SK-N-SH treated with all-trans-retinoic acid at 6 μM for 48 hours (cell line): ENCODE data around the gene DUSP3.

ENCODE experiments used
- ATAC-seq: fragments of 200-7000 bp; cut with Tn5 transposase; 3 replicates; pipeline ENCODE4 v1.9.1; 2020; ENCODE audit warnings: mild to moderate bottlenecking, moderate library complexity
- ARNTL ChIP-seq: fragments of 450-650 bp; formaldehyde crosslinking; IDR thresholded peaks from 2 replicates; pipeline ENCODE4 v1.5.0; 2020; ENCODE audit warnings: low read depth, mild to moderate bottlenecking, moderate library complexity, borderline replicate concordance
- BACH2 ChIP-seq: fragments of 250-450 bp; sonication (Bioruptor Pico); IDR thresholded peaks from 2 replicates; pipeline ENCODE4 v1.9.0; 2021; ENCODE audit warnings: mild to moderate bottlenecking, borderline replicate concordance
- CREB5 ChIP-seq: fragments of 250-450 bp; sonication (Bioruptor Pico); IDR thresholded peaks from 2 replicates; pipeline ENCODE4 v1.5.1; 2020; ENCODE audit warnings: low read depth, mild to moderate bottlenecking, moderate library complexity
- CSDC2 ChIP-seq: fragments of 250-450 bp; sonication (Bioruptor Pico); IDR thresholded peaks from 2 replicates; pipeline ENCODE4 v1.5.0; 2020; ENCODE audit warnings: mild to moderate bottlenecking, moderate library complexity
- CSRNP3 ChIP-seq: fragments of 250-450 bp; sonication (Bioruptor Pico); IDR thresholded peaks from 2 replicates; pipeline ENCODE4 v1.5.1; 2021; ENCODE audit warnings: mild to moderate bottlenecking, moderate library complexity
- ESRRG ChIP-seq: fragments of 250-450 bp; sonication (Bioruptor Pico); IDR thresholded peaks from 2 replicates; pipeline ENCODE4 v1.6.1; 2021; ENCODE audit warnings: mild to moderate bottlenecking
- GLIS3 ChIP-seq: fragments of 250-450 bp; sonication (Bioruptor Pico); IDR thresholded peaks from 2 replicates; pipeline ENCODE4 v1.5.0; 2020; ENCODE audit warnings: mild to moderate bottlenecking, moderate library complexity
- ISL1 ChIP-seq: fragments of 250-450 bp; sonication (Bioruptor Pico); IDR thresholded peaks from 2 replicates; pipeline ENCODE4 v2.1.2; 2022; ENCODE audit warnings: mild to moderate bottlenecking, moderate library complexity
- OSR1 ChIP-seq: fragments of 250-450 bp; sonication (Bioruptor Pico); IDR thresholded peaks from 2 replicates; pipeline ENCODE4 v1.8.0; 2022; ENCODE audit warnings: moderate library complexity, mild to moderate bottlenecking, inconsistent platforms
- POU6F1 ChIP-seq: fragments of 250-450 bp; sonication (Bioruptor Pico); IDR thresholded peaks from 2 replicates; pipeline ENCODE4 v1.8.0; 2021; ENCODE audit warnings: low read depth, mild to moderate bottlenecking, moderate library complexity, borderline replicate concordance
- PPARA ChIP-seq: fragments of 250-450 bp; sonication (Bioruptor Pico); IDR thresholded peaks from 2 replicates; pipeline ENCODE4 v1.5.0; 2020; ENCODE audit warnings: mild to moderate bottlenecking, borderline replicate concordance
- SNAI2 ChIP-seq: fragments of 250-450 bp; sonication (Bioruptor Pico); IDR thresholded peaks from 2 replicates; pipeline ENCODE4 v1.5.0; 2020; ENCODE audit warnings: mild to moderate bottlenecking, moderate library complexity
- TOX ChIP-seq: fragments of 250-450 bp; sonication (Bioruptor Pico); IDR thresholded peaks from 2 replicates; pipeline ENCODE4 v1.8.0; 2021; ENCODE audit warnings: mild to moderate bottlenecking, moderate library complexity, borderline replicate concordance
- TSHZ2 ChIP-seq: fragments of 250-450 bp; sonication (Bioruptor Pico); IDR thresholded peaks from 2 replicates; pipeline ENCODE4 v1.5.0; 2020; ENCODE audit warnings: mild to moderate bottlenecking, moderate library complexity
- ZC3H10 ChIP-seq: fragments of 250-450 bp; sonication (Bioruptor Pico); IDR thresholded peaks from 2 replicates; pipeline ENCODE4 v1.5.1; 2021; ENCODE audit warnings: mild to moderate bottlenecking, moderate library complexity
- ZFP3 ChIP-seq: fragments of 250-450 bp; sonication (Bioruptor Pico); IDR thresholded peaks from 2 replicates; pipeline ENCODE4 v1.5.0; 2020; ENCODE audit warnings: mild to moderate bottlenecking, moderate library complexity
- ZFP30 ChIP-seq: fragments of 450-650 bp; formaldehyde crosslinking; IDR thresholded peaks from 2 replicates; pipeline ENCODE4 v1.5.0; 2022; ENCODE audit warnings: mild to moderate bottlenecking, moderate library complexity
- ZNF70 ChIP-seq: fragments of 450-650 bp; formaldehyde crosslinking; IDR thresholded peaks from 2 replicates; pipeline ENCODE4 v1.5.0; 2020; ENCODE audit warnings: mild to moderate bottlenecking, moderate library complexity
- ZNF8 ChIP-seq: fragments of 450-650 bp; formaldehyde crosslinking; IDR thresholded peaks from 2 replicates; pipeline ENCODE4 v1.5.0; 2020; ENCODE audit warnings: mild to moderate bottlenecking, moderate library complexity
- TF ChIP-seq, protein P1 (sequence below): fragments of 250-450 bp; sonication (Bioruptor Pico); IDR thresholded peaks from 2 replicates; pipeline ENCODE4 v1.8.0; 2020; ENCODE audit warnings: mild to moderate bottlenecking, moderate library complexity, borderline replicate concordance

DUSP3 gene

GRCh38 chr17:43808076-43808475, 29.3 kb upstream of the DUSP3 start:
- TF ChIP-seq ESRRG (CRISPR knock-in tag) (no peak), ZNF70 (CRISPR knock-in tag) (no peak), ARNTL (no peak), ZNF8 (CRISPR knock-in tag) (no peak), PPARA (CRISPR knock-in tag) (no peak), POU6F1 (CRISPR knock-in tag) (no peak), ZC3H10 (CRISPR knock-in tag) (no peak), CREB5 (CRISPR knock-in tag) (no peak), ISL1 (CRISPR knock-in tag) (no peak), OSR1 (no peak), ZFP30 (CRISPR knock-in tag) (no peak), GLIS3 (CRISPR knock-in tag) (no peak), ZFP3 (CRISPR knock-in tag) (no peak), CSRNP3 (CRISPR knock-in tag) (no peak)
- TF ChIP-seq, all 23 proteins: peak for 0

GRCh38 chr17:43805117-43805516, 26.3 kb upstream of the DUSP3 start:
- TF ChIP-seq ZC3H10 (CRISPR knock-in tag) (no peak), PPARA (CRISPR knock-in tag) (no peak), ZFP3 (CRISPR knock-in tag) (no peak), OSR1 (no peak), ZNF8 (CRISPR knock-in tag) (no peak), ARNTL (no peak), CSDC2 (CRISPR knock-in tag) (no peak), CREB5 (CRISPR knock-in tag) (no peak), BACH2 (CRISPR knock-in tag) (no peak), SNAI2 (no peak), ZNF70 (CRISPR knock-in tag) (no peak), TOX (CRISPR knock-in tag) (no peak), GLIS3 (CRISPR knock-in tag) (no peak), ZFP30 (CRISPR knock-in tag) (no peak), POU6F1 (CRISPR knock-in tag) (no peak), ESRRG (CRISPR knock-in tag) (no peak), TSHZ2 (CRISPR knock-in tag) (no peak)
- TF ChIP-seq, protein P1, sequence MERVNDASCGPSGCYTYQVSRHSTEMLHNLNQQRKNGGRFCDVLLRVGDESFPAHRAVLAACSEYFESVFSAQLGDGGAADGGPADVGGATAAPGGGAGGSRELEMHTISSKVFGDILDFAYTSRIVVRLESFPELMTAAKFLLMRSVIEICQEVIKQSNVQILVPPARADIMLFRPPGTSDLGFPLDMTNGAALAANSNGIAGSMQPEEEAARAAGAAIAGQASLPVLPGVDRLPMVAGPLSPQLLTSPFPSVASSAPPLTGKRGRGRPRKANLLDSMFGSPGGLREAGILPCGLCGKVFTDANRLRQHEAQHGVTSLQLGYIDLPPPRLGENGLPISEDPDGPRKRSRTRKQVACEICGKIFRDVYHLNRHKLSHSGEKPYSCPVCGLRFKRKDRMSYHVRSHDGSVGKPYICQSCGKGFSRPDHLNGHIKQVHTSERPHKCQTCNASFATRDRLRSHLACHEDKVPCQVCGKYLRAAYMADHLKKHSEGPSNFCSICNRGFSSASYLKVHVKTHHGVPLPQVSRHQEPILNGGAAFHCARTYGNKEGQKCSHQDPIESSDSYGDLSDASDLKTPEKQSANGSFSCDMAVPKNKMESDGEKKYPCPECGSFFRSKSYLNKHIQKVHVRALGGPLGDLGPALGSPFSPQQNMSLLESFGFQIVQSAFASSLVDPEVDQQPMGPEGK = no peak
- TF ChIP-seq, all 23 proteins: peak for 0
- no peak for ATAC-seq

More at GRCh38 chr17:43808076-43808475, 29.3 kb upstream of the DUSP3 start:
- ATAC-seq = no peak
